OCI-LY3 (cell line): Measurements from ENCODE around the gene TCAF1.
"Not testable (repeated sequence)": the region's sequence is repeated elsewhere in the genome, so short reads cannot be mapped to it uniquely, and the experiment has no call there.

Experiments used
- H2AFZ ChIP-seq: fragments of 200-600, 300-600 bp; shearing (Covaris generic); 2 replicates; pipeline ENCODE4 v1.6.0; 2014; ENCODE audit warnings: antibody characterized with exemption, low read depth, low read length
- H3K27ac ChIP-seq: fragments of 200-600, 300-600 bp; sonication (generic); 2 replicates; pipeline ENCODE4 v1.5.1; 2014; ENCODE audit warnings: mild to moderate bottlenecking, low read length, moderate library complexity, mixed read lengths
- H3K27me3 ChIP-seq: fragments of 200-600, 300-600 bp; sonication (generic); 2 replicates; pipeline ENCODE4 v1.6.1; 2014; ENCODE audit warnings: low read depth, low read length, mixed read lengths
- H3K36me3 ChIP-seq: fragments of 200-600, 300-600 bp; sonication (generic); replicated peaks from 2 replicates; pipeline ENCODE3; 2014; ENCODE audit warnings: low read depth, low read length, mixed read lengths
- H3K4me1 ChIP-seq: fragments of 300-600, 200-600 bp; sonication (generic); 2 replicates; pipeline ENCODE4 v1.6.1; 2014; ENCODE audit warnings: low read length, mixed read lengths
- H3K4me2 ChIP-seq: fragments of 200-600, 300-600 bp; sonication (generic); 2 replicates; pipeline ENCODE4 v1.6.1; 2014; ENCODE audit warnings: low read length, mixed read lengths
- H3K4me3 ChIP-seq: fragments of 300-600, 200-600 bp; sonication (generic); 2 replicates; pipeline ENCODE4 v1.5.1; 2014; ENCODE audit warnings: antibody characterized with exemption, mild to moderate bottlenecking, low read length, moderate library complexity
- H3K79me2 ChIP-seq: fragments of 300-600, 200-600 bp; shearing (Covaris generic); 2 replicates; pipeline ENCODE4 v1.6.1; 2014; ENCODE audit warnings: mild to moderate bottlenecking, low read length, mixed read lengths
- H3K9ac ChIP-seq: fragments of 300-600, 200-600 bp; shearing (Covaris generic); 2 replicates; pipeline ENCODE4 v1.6.0; 2014; ENCODE audit warnings: mild to moderate bottlenecking, low read length, moderate library complexity
- H3K9me3 ChIP-seq: fragments of 200-600, 300-600 bp; shearing (Covaris generic); 2 replicates; pipeline ENCODE4 v1.6.1; 2014; ENCODE audit warnings: low read length, mixed read lengths; ENCODE audit not compliant: insufficient read depth
- H4K20me1 ChIP-seq: fragments of 200-600, 300-600 bp; sonication (generic); 2 replicates; pipeline ENCODE4 v1.6.1; 2016; ENCODE audit warnings: low read length, mixed read lengths; ENCODE audit not compliant: insufficient read depth

Gene TCAF1

DNA sequence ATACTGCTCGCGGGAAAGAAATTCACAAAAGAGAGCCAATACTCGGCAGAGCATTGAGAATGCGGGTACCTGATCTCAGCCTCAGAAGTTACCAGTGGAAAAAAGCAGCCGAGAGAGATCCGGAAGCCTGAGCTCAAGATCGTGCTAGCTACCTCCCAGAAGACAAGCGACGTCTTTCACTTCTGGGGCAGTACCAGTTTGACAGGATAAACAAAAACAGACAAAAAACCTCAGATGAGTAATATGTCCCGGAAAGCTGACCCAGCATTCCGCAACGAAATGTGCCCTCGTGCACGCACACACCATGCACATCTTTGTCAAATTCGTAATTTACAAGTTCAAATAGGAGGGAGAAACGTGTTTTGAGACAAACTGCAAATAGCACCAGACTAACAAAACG, 65.9 kb downstream of the TCAF1 start:
- H3K36me3 ChIP-seq, H3K4me3 ChIP-seq, H3K9ac ChIP-seq, H3K9me3 ChIP-seq, H3K4me2 ChIP-seq, H2AFZ ChIP-seq, H3K4me1 ChIP-seq, H4K20me1 ChIP-seq, H3K79me2 ChIP-seq, H3K27ac ChIP-seq, H3K27me3 ChIP-seq: not testable (repeated sequence)

DNA sequence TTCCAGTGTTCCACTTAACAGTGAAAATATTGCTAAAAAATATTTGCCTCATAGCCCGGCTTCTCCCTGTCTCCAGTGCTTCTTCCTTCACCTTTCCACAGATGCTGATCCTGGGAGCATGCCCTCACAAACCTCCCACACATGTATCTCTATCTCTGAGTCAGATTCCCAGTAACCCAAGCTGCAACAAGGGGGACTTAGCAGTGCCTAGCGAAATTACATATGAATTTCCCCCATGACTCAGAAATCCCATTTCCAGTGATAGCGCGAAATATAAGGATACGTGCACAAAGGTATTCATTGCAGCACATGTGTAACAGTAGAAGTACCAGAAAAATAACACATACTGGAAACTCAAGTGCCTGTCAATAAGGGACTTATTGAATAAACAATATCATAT, 75.4 kb downstream of the TCAF1 start:
- not testable (repeated sequence) for H3K9ac ChIP-seq, H3K27me3 ChIP-seq, H3K4me2 ChIP-seq, H3K4me3 ChIP-seq, H3K36me3 ChIP-seq, H4K20me1 ChIP-seq, H3K79me2 ChIP-seq, H3K9me3 ChIP-seq, H3K27ac ChIP-seq, H3K4me1 ChIP-seq, H2AFZ ChIP-seq

- H4K20me1 ChIP-seq, H2AFZ ChIP-seq, H3K9ac ChIP-seq, H3K9me3 ChIP-seq, H3K36me3 ChIP-seq, H3K4me2 ChIP-seq, H3K27me3 ChIP-seq, H3K79me2 ChIP-seq, H3K4me1 ChIP-seq, H3K27ac ChIP-seq, H3K4me3 ChIP-seq: not testable (repeated sequence)
Measured at GRCh38 chr7:143824295-143825135, 77.5 kb downstream of the TCAF1 start.

DNA sequence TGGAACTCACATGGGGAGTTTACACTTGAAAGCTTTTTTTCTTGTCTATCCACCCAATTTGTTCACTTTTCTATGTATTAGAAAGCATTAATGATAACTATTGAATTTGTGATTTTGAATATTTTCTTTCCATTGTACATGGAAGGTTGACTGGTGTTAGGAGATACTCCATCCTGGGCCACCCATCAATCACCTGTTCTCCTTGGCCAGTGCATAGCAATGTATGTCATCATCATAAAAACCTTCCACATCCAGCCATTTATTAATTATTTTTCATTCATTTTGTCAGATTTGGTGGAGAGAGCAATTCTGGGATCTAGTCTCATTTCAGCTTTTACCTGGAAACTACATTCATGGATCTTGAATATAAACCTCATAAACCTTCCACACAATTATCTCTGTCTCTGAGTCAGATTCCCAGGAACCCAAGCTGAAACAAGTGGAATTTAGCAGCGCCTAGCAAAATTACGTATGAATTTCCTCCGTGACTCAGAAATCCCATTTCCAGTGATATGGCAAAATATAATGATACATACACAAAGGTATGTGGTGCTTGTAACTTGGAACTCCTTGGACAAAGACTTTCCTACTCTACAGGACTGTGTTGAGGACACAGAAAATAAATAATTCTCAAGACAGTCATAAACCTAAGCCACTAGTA, 78.2 kb downstream of the TCAF1 start:
- not testable (repeated sequence) for H3K4me3 ChIP-seq, H3K27me3 ChIP-seq, H2AFZ ChIP-seq, H3K9ac ChIP-seq, H3K79me2 ChIP-seq, H3K4me1 ChIP-seq, H4K20me1 ChIP-seq, H3K4me2 ChIP-seq, H3K36me3 ChIP-seq, H3K9me3 ChIP-seq, H3K27ac ChIP-seq

DNA sequence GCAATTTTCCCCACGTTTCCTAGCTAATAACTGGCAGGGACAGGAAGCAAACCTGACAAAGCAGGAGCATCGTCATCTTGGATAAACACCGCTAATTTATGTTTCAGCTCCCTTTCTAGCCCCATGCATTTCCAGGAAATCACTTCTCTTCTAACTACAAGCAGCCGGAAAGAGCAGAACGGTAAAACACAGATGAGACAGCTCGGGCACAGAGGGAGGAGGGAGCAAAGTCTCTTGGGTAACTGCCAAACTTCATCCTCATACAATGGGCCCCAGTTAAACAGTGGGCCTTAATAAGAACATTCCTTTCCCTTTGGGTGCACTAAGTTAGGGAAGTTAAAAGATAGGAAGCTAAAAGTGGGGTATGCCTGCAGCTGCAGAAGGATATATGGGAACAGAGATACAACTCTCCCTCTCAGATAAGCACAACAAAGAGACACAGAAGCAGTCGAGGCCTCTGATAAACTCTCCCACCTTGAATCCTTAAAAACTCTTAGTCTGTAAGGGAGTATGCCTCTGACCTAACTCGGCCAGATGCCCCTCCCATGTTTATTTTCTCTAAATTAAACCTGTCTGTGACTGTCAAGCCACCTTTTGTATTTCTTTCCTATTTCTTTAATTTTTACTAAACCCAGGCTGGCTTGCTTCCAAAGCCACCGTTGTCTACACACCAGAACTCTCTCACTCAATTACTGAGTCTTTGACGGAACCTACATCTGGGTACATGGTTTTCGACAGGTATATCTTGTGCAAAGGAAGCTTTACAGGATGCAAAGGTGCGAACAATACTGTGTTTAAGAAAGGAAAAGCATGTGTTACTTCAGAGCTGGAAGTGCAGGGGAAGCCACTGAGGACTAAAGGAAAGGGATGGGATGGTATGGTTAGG, 80.3 kb downstream of the TCAF1 start:
- H3K4me1 ChIP-seq, H3K9me3 ChIP-seq, H2AFZ ChIP-seq, H4K20me1 ChIP-seq, H3K9ac ChIP-seq, H3K4me2 ChIP-seq, H3K27ac ChIP-seq, H3K4me3 ChIP-seq, H3K36me3 ChIP-seq, H3K27me3 ChIP-seq, H3K79me2 ChIP-seq: not testable (repeated sequence)

- H2AFZ ChIP-seq, H3K4me1 ChIP-seq, H3K9me3 ChIP-seq, H3K4me3 ChIP-seq, H3K9ac ChIP-seq, H3K79me2 ChIP-seq, H3K4me2 ChIP-seq, H4K20me1 ChIP-seq, H3K27ac ChIP-seq, H3K27me3 ChIP-seq, H3K36me3 ChIP-seq: not testable (repeated sequence)
Measured at GRCh38 chr7:143817873-143818272, 84.1 kb downstream of the TCAF1 start.

DNA sequence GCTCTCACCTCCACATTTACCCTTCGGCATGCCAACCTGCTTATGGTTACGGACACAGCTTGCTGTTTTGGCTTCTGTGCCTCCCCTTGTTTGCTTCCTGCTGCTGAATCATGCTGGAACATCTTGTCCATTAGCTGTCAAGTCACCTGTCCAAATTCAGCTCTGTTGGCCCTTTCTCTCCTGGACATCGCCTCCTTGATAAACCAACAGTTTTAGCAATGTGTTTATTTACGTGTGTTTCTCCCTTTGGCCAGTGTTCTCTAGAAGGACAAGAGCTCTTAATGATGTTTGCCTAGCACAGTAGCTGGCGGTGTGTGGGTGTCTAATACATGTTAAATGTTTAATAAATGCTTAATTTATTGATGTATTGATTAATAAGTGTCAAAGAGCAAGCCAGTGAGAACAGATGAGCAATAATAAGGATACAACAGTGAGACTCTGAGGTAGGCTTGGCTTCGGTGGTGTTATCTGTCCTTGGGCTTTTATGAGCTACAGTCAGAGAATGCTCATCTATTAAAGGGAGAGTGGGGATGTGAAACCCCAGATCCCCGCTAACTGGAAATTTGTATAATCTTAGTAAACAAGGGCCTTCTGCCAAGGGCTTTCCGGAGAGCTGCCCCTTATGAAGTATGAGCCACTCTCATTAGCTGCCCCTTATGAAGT, 85.4 kb downstream of the TCAF1 start:
- H3K9ac ChIP-seq, H2AFZ ChIP-seq, H3K27ac ChIP-seq, H4K20me1 ChIP-seq, H3K4me2 ChIP-seq, H3K27me3 ChIP-seq, H3K9me3 ChIP-seq, H3K4me3 ChIP-seq, H3K36me3 ChIP-seq, H3K4me1 ChIP-seq, H3K79me2 ChIP-seq: not testable (repeated sequence)

GRCh38 chr7:143810639-143811038, 91.3 kb downstream of the TCAF1 start:
- not testable (repeated sequence) for H2AFZ ChIP-seq, H4K20me1 ChIP-seq, H3K4me3 ChIP-seq, H3K27me3 ChIP-seq, H3K4me1 ChIP-seq, H3K4me2 ChIP-seq, H3K27ac ChIP-seq, H3K9me3 ChIP-seq, H3K9ac ChIP-seq, H3K36me3 ChIP-seq, H3K79me2 ChIP-seq

DNA sequence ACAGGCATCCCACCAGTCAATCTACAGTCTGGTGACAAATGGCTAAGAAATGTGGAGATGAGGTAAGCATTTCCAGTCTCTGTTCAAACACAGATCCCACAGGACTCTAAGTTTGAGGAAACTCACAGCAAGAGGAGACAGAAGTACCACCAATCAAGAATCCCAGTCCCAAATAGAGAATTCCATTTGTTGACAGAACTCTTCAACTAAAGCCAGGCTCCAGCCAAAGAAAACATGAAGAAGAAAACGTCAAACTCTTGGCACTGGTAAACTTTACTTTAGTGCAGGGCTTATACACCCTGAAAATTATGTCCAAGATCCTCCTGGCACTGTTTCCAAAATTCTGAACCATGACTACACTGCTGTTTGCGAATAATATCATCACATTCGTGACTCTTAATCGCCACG, 95.3 kb downstream of the TCAF1 start:
- H4K20me1 ChIP-seq, H3K27ac ChIP-seq, H3K79me2 ChIP-seq, H3K36me3 ChIP-seq, H3K4me2 ChIP-seq, H2AFZ ChIP-seq, H3K27me3 ChIP-seq, H3K4me3 ChIP-seq, H3K9me3 ChIP-seq, H3K4me1 ChIP-seq, H3K9ac ChIP-seq: not testable (repeated sequence)
